ENCODE measurements around the gene ZGPAT. TPM values are rescaled to one million over a fixed set of nuclear protein-coding genes. Genes with fewer than 3 reads are reported as not detected.

ZGPAT gene
- total RNA-seq, 1 experiment from 2014 or later = 27.6 TPM

- Histone ChIP-seq H3K79me2 (ENCODE audit: insufficient read depth, low read length) (no peaks in the 10 kb centered on the region), H3K27ac (ENCODE audit: insufficient read length, low read depth, low read length) (no peak overlapping the region), H3K9ac (ENCODE audit: extremely low read depth, insufficient read length, low read length) (no peak overlapping the region), H3K27me3 (ENCODE audit: insufficient read depth, low read length) (no peaks in the 10 kb centered on the region), H2AK5ac (ENCODE audit: insufficient read length, low read length) (no peak overlapping the region), H3T11ph (ENCODE audit: low read length) (no peak overlapping the region), H3K18ac (ENCODE audit: insufficient read length, low read depth, low read length) (no peak overlapping the region), H4K91ac (ENCODE audit: insufficient read length, low read depth, low read length) (no peak overlapping the region), H4K20me1 (ENCODE audit: control insufficient read depth, insufficient read depth, insufficient read length) (no peaks in the 10 kb centered on the region), H3K23me2 (ENCODE audit: insufficient read length, low read depth, low read length, poor library complexity, severe bottlenecking) (no peaks in the 10 kb centered on the region), H2AFZ (ENCODE audit: low read length) (no peak overlapping the region), H2BK15ac (ENCODE audit: low read depth, low read length) (no peak overlapping the region), H3K23ac (ENCODE audit: insufficient read length, low read depth, low read length) (no peak overlapping the region), H3K9me3 (ENCODE audit: control insufficient read depth, low read depth, low read length) (no peaks in the 10 kb centered on the region), H3K14ac (ENCODE audit: insufficient read depth, low read length) (no peak overlapping the region), H4K5ac (ENCODE audit: insufficient read length, low read depth, low read length) (no peak overlapping the region), H3K79me1 (ENCODE audit: insufficient read depth, low read depth, low read length, poor library complexity, severe bottlenecking) (no peaks in the 10 kb centered on the region), H2BK5ac (ENCODE audit: insufficient read length, low read length) (no peak overlapping the region), H4K8ac (replicated peaks; ENCODE audit: insufficient read length, low read depth, low read length) (no peak overlapping the region), H3K4me1 (ENCODE audit: insufficient read depth, low read length) (no peaks in the 10 kb centered on the region; the same call in 1 of the 2 replicates), H3K4ac (ENCODE audit: low read depth, low read length) (no peak overlapping the region), H2BK120ac (ENCODE audit: low read depth, low read length, poor library complexity, severe bottlenecking) (no peak overlapping the region), H2BK20ac (ENCODE audit: low read depth, low read length, poor library complexity, severe bottlenecking) (no peak overlapping the region), H3K4me2 (ENCODE audit: insufficient read depth, insufficient read length, low read length) (no peak overlapping the region), H2BK12ac (ENCODE audit: insufficient read length, low read depth, low read length) (no peak overlapping the region), H3K56ac (ENCODE audit: insufficient read length, low read depth, low read length) (no peak overlapping the region)
- WGBS (ENCODE audit: extremely low coverage, insufficient read length, low lambda C conversion rate) = no CpG with 5 or more reads among the region's 50 CpGs
- TF ChIP-seq CTCF (conservative IDR thresholded peaks at IDR 0.05) = peak; percentile 35; the same call in 2 of the 3 replicates
- Mint-ChIP-seq H3K4me3 (no peak overlapping the region), H3K27ac (peak overlapping the region in 1 of 3 experiments; percentile 63; a peak in 2 of 7 replicates), H3K27me3 (ENCODE audit: low read depth) (no peaks in the 10 kb centered on the region), H3K36me3 (ENCODE audit: insufficient read depth in 1 of 3, low read depth in 3 of 3) (peaks cover 0 to 5% (median 0%) of the 10 kb centered on the region in 3 experiments; a peak in 2 of 7 replicates), H3K9me3 (no peaks in the 10 kb centered on the region), H3K4me1 (peaks cover 14 to 22% of the 10 kb centered on the region in 2 experiments)
- DNase-seq = peak; percentile 57
Observed at GRCh38 chr20:63752411-63753101, 44.7 kb downstream of the ZGPAT start.

Data from H9 (cell line).